Liver (tissue), 3 donors: ENCODE results near the gene HJURP.

Source experiments
- FOXA1 ChIP-seq: IDR thresholded peaks from 2 replicates; pipeline ENCODE4 v1.6.1; 2016; ENCODE audit warnings: antibody characterized with exemption
- JUND ChIP-seq, 2 donors: IDR thresholded peaks; 2 replicates each; pipeline ENCODE4 v1.6.1; 2016; ENCODE audit warnings: antibody characterized with exemption in 2 of 2
- RAD21 ChIP-seq, 2 donors: IDR thresholded peaks; 2 replicates each; pipeline ENCODE4 v1.6.1; 2016; ENCODE audit warnings: antibody characterized with exemption in 2 of 2, mild to moderate bottlenecking in 2 of 2
- SP1 ChIP-seq: IDR thresholded peaks from 2 replicates; pipeline ENCODE4 v1.6.1; 2018; ENCODE audit warnings: antibody characterized with exemption, mild to moderate bottlenecking
- TAF1 ChIP-seq: conservative IDR thresholded peaks from 2 replicates; pipeline ENCODE4 v1.6.1; 2016; ENCODE audit warnings: antibody characterized with exemption, mild to moderate bottlenecking
- YY1 ChIP-seq: IDR thresholded peaks from 2 replicates; pipeline ENCODE4 v1.6.1; 2016; ENCODE audit warnings: antibody characterized with exemption, mild to moderate bottlenecking
- TF ChIP-seq, protein P1 (sequence below): fragments of 150-350 bp; IDR thresholded peaks from 2 replicates; pipeline ENCODE4 v1.5.1; 2017; ENCODE audit warnings: improper control_type of control experiment, low read depth, low read length; ENCODE audit not compliant: missing input control
- TF ChIP-seq, protein P2 (sequence below): IDR thresholded peaks from 2 replicates; pipeline ENCODE4 v1.6.1; 2016; ENCODE audit warnings: antibody characterized with exemption, mild to moderate bottlenecking
- donor health status: healthy.
- donor health status: healthy.

DNA sequence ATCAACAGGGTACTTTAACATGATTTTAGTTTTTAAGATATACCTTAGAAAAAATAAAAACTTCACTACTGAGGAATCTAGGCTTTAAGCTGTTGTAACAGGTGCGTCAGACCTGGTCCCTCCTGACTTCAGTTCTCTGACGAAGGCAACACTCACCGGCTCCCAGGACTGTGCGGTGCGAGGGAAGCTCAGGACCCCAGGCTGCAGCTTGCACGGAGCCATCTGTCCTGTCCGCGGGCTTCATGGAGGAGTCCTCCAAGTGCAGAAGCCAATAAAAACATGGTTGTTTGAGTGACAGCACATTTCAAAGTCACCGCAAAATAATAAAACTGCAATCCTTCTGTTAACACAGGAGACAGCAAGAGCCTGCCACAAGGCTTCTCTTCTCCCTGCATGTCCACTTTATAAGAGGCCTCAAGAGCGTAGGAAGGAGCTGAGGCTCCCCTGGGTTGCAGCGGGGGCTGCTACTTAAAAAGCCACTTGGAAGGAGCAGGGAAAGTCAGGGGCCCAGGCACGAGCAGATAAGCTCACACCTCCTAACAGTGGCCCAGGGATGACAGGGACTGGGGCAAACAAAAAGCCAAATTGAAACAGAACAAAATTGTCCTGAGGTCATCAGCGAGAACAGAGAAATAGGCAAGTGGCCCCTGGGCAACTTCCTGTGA is 4.6 kb downstream of the HJURP start:
- TF ChIP-seq RAD21 (IDR thresholded peaks at IDR 0.05) (no peak), JUND (IDR thresholded peaks at IDR 0.05) (no peak), TAF1 (no peak), YY1 (no peak), SP1 (no peak), FOXA1 (no peak)
- TF ChIP-seq, protein P1, sequence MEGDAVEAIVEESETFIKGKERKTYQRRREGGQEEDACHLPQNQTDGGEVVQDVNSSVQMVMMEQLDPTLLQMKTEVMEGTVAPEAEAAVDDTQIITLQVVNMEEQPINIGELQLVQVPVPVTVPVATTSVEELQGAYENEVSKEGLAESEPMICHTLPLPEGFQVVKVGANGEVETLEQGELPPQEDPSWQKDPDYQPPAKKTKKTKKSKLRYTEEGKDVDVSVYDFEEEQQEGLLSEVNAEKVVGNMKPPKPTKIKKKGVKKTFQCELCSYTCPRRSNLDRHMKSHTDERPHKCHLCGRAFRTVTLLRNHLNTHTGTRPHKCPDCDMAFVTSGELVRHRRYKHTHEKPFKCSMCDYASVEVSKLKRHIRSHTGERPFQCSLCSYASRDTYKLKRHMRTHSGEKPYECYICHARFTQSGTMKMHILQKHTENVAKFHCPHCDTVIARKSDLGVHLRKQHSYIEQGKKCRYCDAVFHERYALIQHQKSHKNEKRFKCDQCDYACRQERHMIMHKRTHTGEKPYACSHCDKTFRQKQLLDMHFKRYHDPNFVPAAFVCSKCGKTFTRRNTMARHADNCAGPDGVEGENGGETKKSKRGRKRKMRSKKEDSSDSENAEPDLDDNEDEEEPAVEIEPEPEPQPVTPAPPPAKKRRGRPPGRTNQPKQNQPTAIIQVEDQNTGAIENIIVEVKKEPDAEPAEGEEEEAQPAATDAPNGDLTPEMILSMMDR = no peak
- TF ChIP-seq, protein P2, sequence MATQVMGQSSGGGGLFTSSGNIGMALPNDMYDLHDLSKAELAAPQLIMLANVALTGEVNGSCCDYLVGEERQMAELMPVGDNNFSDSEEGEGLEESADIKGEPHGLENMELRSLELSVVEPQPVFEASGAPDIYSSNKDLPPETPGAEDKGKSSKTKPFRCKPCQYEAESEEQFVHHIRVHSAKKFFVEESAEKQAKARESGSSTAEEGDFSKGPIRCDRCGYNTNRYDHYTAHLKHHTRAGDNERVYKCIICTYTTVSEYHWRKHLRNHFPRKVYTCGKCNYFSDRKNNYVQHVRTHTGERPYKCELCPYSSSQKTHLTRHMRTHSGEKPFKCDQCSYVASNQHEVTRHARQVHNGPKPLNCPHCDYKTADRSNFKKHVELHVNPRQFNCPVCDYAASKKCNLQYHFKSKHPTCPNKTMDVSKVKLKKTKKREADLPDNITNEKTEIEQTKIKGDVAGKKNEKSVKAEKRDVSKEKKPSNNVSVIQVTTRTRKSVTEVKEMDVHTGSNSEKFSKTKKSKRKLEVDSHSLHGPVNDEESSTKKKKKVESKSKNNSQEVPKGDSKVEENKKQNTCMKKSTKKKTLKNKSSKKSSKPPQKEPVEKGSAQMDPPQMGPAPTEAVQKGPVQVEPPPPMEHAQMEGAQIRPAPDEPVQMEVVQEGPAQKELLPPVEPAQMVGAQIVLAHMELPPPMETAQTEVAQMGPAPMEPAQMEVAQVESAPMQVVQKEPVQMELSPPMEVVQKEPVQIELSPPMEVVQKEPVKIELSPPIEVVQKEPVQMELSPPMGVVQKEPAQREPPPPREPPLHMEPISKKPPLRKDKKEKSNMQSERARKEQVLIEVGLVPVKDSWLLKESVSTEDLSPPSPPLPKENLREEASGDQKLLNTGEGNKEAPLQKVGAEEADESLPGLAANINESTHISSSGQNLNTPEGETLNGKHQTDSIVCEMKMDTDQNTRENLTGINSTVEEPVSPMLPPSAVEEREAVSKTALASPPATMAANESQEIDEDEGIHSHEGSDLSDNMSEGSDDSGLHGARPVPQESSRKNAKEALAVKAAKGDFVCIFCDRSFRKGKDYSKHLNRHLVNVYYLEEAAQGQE = no peak
